GM23248 (cell line): ENCODE measurements around the gene CIDEB.

Experiments
- EZH2 ChIP-seq: fragments of 200-600 bp; sonication (generic); IDR thresholded peaks from 2 replicates; pipeline ENCODE4 v1.6.1; 2018; ENCODE audit warnings: antibody characterized with exemption, mild to moderate bottlenecking; ENCODE audit not compliant: insufficient read depth, poor library complexity, severe bottlenecking
- EZH2phosphoT487 ChIP-seq: fragments of 200-600 bp; sonication (generic); IDR thresholded peaks from 2 replicates; pipeline ENCODE4 v1.6.1; 2018; ENCODE audit warnings: antibody characterized with exemption, moderate library complexity, mild to moderate bottlenecking, low read depth; ENCODE audit not compliant: insufficient read depth

- TF ChIP-seq EZH2, result no peak
- TF ChIP-seq EZH2phosphoT487, result no peak
Observed at GRCh38 chr14:24260026-24260779, 47.6 kb downstream of the CIDEB start.
